Peyer's patch (tissue), 4 donors: ENCODE results near the gene CHID1.

Source experiments
- POLR2A ChIP-seq, 2 donors: fragments of 450-650 bp; IDR thresholded peaks; one replicate each; pipeline ENCODE4 v1.5.1; 2017; ENCODE audit warnings: antibody characterized with exemption in 2 of 2, mild to moderate bottlenecking in 2 of 2, moderate library complexity in 2 of 2
- TF ChIP-seq, protein P1 (sequence below), 6 experiments: fragments of 450-650 bp in 4 of 6; fragments of 200-600 bp in 2 of 6; sonication (generic) in 1 of 6; IDR thresholded peaks; one replicate each; pipeline ENCODE4 v1.5.1; 2017 to 2019; ENCODE audit warnings: antibody characterized with exemption in 6 of 6, mild to moderate bottlenecking in 3 of 6, moderate library complexity in 1 of 6

GRCh38 chr11:907668-908067 lies 2.9 kb downstream of the CHID1 start:
- TF ChIP-seq, protein P1, sequence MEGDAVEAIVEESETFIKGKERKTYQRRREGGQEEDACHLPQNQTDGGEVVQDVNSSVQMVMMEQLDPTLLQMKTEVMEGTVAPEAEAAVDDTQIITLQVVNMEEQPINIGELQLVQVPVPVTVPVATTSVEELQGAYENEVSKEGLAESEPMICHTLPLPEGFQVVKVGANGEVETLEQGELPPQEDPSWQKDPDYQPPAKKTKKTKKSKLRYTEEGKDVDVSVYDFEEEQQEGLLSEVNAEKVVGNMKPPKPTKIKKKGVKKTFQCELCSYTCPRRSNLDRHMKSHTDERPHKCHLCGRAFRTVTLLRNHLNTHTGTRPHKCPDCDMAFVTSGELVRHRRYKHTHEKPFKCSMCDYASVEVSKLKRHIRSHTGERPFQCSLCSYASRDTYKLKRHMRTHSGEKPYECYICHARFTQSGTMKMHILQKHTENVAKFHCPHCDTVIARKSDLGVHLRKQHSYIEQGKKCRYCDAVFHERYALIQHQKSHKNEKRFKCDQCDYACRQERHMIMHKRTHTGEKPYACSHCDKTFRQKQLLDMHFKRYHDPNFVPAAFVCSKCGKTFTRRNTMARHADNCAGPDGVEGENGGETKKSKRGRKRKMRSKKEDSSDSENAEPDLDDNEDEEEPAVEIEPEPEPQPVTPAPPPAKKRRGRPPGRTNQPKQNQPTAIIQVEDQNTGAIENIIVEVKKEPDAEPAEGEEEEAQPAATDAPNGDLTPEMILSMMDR (IDR thresholded peaks at IDR 0.05) = no peak
- TF ChIP-seq POLR2A (IDR thresholded peaks at IDR 0.05) = no peak
